ENCODE data around the gene MOCS1. TPM values are rescaled to one million over a fixed set of nuclear protein-coding genes. Genes with fewer than 3 reads are reported as not detected.

The MOCS1 gene
- total and polyA plus RNA-seq, 2 experiments from 2014 or later = 7.3 to 9.0 TPM

- H3K79me2 ChIP-seq (ENCODE audit: insufficient read depth) = no peaks in the 10 kb centered on the region
- H3K27me3 ChIP-seq (replicated peaks; ENCODE audit: insufficient read depth) = no peaks in the 10 kb centered on the region
- TF ChIP-seq EZH2 (IDR thresholded peaks at IDR 0.05; ENCODE audit: insufficient read depth, poor library complexity, severe bottlenecking) = no peak
- TF ChIP-seq EZH2phosphoT487 (IDR thresholded peaks at IDR 0.05; ENCODE audit: insufficient read depth, low read depth) = no peak
- H3K9ac ChIP-seq = no peak overlapping the region
- no peaks in the 10 kb centered on the region for H3F3A ChIP-seq (ENCODE audit: insufficient read depth)
- H3K36me3 ChIP-seq (ENCODE audit: low read depth) = no peaks in the 10 kb centered on the region
- H3K9me3 ChIP-seq (ENCODE audit: low read depth) = no peaks in the 10 kb centered on the region
- in situ Hi-C loops (cut with MboI) = no loop called here
- no peak overlapping the region for H3K27ac ChIP-seq
- H4K20me1 ChIP-seq (ENCODE audit: insufficient read depth) = no peaks in the 10 kb centered on the region
- no peak overlapping the region for H2AFZ ChIP-seq
- peak; percentile 9 for DNase-seq
- H3K4me2 ChIP-seq (ENCODE audit: unreplicated experiment) = no peak overlapping the region
- H3K4me3 ChIP-seq = no peak overlapping the region
- H3K4me1 ChIP-seq (ENCODE audit: insufficient read depth) = no peaks in the 10 kb centered on the region
- no peaks in the 10 kb centered on the region for H3K9me2 ChIP-seq (ENCODE audit: insufficient read depth)
Measured at GRCh38 chr6:39876111-39876510, 58.2 kb downstream of the MOCS1 start.

DNA sequence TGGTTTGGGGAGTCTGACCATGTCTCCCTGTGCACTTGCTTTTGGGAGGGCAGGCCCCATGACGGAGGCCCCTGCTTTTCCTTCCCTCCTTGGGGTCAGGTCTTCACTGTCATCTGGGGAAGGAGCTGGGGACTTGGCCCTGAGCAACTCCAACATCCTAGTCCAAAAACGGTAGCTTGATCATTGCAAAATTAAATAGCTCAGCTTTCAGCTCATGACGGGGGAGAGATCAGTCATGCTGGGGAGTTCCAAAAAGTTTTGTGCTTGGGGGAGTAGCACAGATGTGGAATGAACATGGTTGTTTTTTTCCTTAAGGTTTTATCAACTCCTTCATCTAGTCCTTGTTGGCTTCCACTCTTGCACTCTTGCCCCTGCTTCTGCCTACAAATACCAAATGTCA, 60.8 kb downstream of the MOCS1 start:
- Histone ChIP-seq H3K27ac (no peak overlapping the region), H3K27me3 (replicated peaks; ENCODE audit: insufficient read depth) (no peaks in the 10 kb centered on the region), H4K20me1 (ENCODE audit: insufficient read depth) (no peaks in the 10 kb centered on the region), H3K9ac (no peak overlapping the region), H3F3A (ENCODE audit: insufficient read depth) (no peaks in the 10 kb centered on the region), H3K79me2 (ENCODE audit: insufficient read depth) (no peaks in the 10 kb centered on the region), H3K9me2 (ENCODE audit: insufficient read depth) (no peaks in the 10 kb centered on the region), H3K36me3 (ENCODE audit: low read depth) (no peaks in the 10 kb centered on the region), H3K4me2 (ENCODE audit: unreplicated experiment) (no peak overlapping the region), H3K4me3 (no peak overlapping the region), H3K4me1 (ENCODE audit: insufficient read depth) (no peaks in the 10 kb centered on the region), H3K9me3 (ENCODE audit: low read depth) (no peaks in the 10 kb centered on the region), H2AFZ (no peak overlapping the region)
- 59 to 66% methylated on average over 3 of the region's 3 CpGs for WGBS, 2 experiments (ENCODE audit: low coverage in 1 of 2, low lambda C conversion rate in 2 of 2, missing lambda C conversion rate in 2 of 2)
- in situ Hi-C loops (cut with MboI) = no loop called here
- DNase-seq = no peak
- TF ChIP-seq EZH2 (IDR thresholded peaks at IDR 0.05; ENCODE audit: insufficient read depth, poor library complexity, severe bottlenecking) = no peak
- TF ChIP-seq EZH2phosphoT487 (IDR thresholded peaks at IDR 0.05; ENCODE audit: insufficient read depth, low read depth) = no peak

GRCh38 chr6:39870950-39871349, 63.3 kb downstream of the MOCS1 start:
- H3K36me3 ChIP-seq (ENCODE audit: low read depth) = no peaks in the 10 kb centered on the region
- no peak overlapping the region for H3K4me3 ChIP-seq
- no peaks in the 10 kb centered on the region for H3K9me3 ChIP-seq (ENCODE audit: low read depth)
- no peak overlapping the region for H3K27ac ChIP-seq
- no peaks in the 10 kb centered on the region for H3K4me1 ChIP-seq (ENCODE audit: insufficient read depth)
- H3K79me2 ChIP-seq (ENCODE audit: insufficient read depth) = no peaks in the 10 kb centered on the region
- 84 to 95% methylated on average over 3 of the region's 3 CpGs for WGBS, 2 experiments (ENCODE audit: low coverage in 1 of 2, low lambda C conversion rate in 2 of 2, missing lambda C conversion rate in 2 of 2)
- no peak for TF ChIP-seq EZH2phosphoT487 (IDR thresholded peaks at IDR 0.05; ENCODE audit: insufficient read depth, low read depth)
- no peak for TF ChIP-seq EZH2 (IDR thresholded peaks at IDR 0.05; ENCODE audit: insufficient read depth, poor library complexity, severe bottlenecking)
- H3K27me3 ChIP-seq (replicated peaks; ENCODE audit: insufficient read depth) = no peaks in the 10 kb centered on the region
- H4K20me1 ChIP-seq (ENCODE audit: insufficient read depth) = no peaks in the 10 kb centered on the region
- in situ Hi-C loops (cut with MboI) = no loop called here
- H3F3A ChIP-seq (ENCODE audit: insufficient read depth) = no peaks in the 10 kb centered on the region
- H3K4me2 ChIP-seq (ENCODE audit: unreplicated experiment) = no peak overlapping the region
- no peaks in the 10 kb centered on the region for H3K9me2 ChIP-seq (ENCODE audit: insufficient read depth)
- H3K9ac ChIP-seq = no peak overlapping the region
- H2AFZ ChIP-seq = no peak overlapping the region
- no peak for DNase-seq

DNA sequence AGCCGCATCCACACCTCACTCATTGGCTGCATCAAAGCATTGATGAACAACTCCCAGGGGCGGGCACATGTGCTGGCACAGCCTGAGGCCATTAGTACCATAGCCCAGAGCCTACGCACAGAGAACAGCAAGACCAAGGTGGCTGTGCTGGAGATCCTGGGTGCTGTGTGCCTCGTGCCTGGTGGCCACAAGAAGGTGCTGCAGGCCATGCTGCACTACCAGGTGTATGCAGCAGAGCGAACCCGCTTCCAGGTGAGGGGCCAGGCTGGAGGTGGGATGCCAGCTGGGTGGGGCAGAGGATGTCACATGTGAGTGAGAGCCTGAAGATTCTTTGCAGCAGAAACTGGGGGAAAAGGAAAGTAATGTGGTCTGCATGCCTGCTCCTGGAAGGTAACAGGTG, 66.7 kb downstream of the MOCS1 start:
- Histone ChIP-seq H4K20me1 (ENCODE audit: insufficient read depth) (no peaks in the 10 kb centered on the region), H2AFZ (no peak overlapping the region), H3K4me2 (ENCODE audit: unreplicated experiment) (no peak overlapping the region), H3K9me2 (ENCODE audit: insufficient read depth) (no peaks in the 10 kb centered on the region), H3K9me3 (ENCODE audit: low read depth) (no peaks in the 10 kb centered on the region), H3K4me3 (no peak overlapping the region), H3K27me3 (replicated peaks; ENCODE audit: insufficient read depth) (no peaks in the 10 kb centered on the region), H3K79me2 (ENCODE audit: insufficient read depth) (no peaks in the 10 kb centered on the region), H3K9ac (no peak overlapping the region), H3F3A (ENCODE audit: insufficient read depth) (no peaks in the 10 kb centered on the region), H3K4me1 (ENCODE audit: insufficient read depth) (no peaks in the 10 kb centered on the region), H3K36me3 (ENCODE audit: low read depth) (no peaks in the 10 kb centered on the region), H3K27ac (no peak overlapping the region)
- no peak for TF ChIP-seq EZH2phosphoT487 (IDR thresholded peaks at IDR 0.05; ENCODE audit: insufficient read depth, low read depth)
- no peak for DNase-seq
- 79 to 84% methylated on average over 6 of the region's 6 CpGs for WGBS, 2 experiments (ENCODE audit: low coverage in 1 of 2, low lambda C conversion rate in 2 of 2, missing lambda C conversion rate in 2 of 2)
- in situ Hi-C loops (cut with MboI) = no loop called here
